HEK293T (cell line): ENCODE data around the gene TEAD1.

Source experiments
- CTCF ChIA-PET: fragments of 350-600 bp; formaldehyde crosslinking; extraction: SDS; loops from one replicate; lab custom pipeline; 2021; ENCODE audit warnings: antibody characterized with exemption, inconsistent platforms; lab: Yijun Ruan, JAX
- POLR2A ChIA-PET: fragments of 350-600 bp; formaldehyde crosslinking; extraction: SDS; loops from one replicate; lab custom pipeline; 2020; ENCODE audit warnings: antibody characterized with exemption, inconsistent platforms; lab: Yijun Ruan, JAX
- DNase-seq: peaks from one replicate; pipeline ENCODE4 v3.0.0; 2012; ENCODE audit warnings: mixed read lengths; ENCODE audit errors: extremely low spot score
- ARNT ChIP-seq: fragments of 450-650 bp; IDR thresholded peaks from 2 replicates; pipeline ENCODE4 v1.6.1; 2017; ENCODE audit warnings: mild to moderate bottlenecking
- BHLHE40 ChIP-seq: fragments of 450-650 bp; IDR thresholded peaks from 2 replicates; pipeline ENCODE4 v1.6.1; 2016; ENCODE audit warnings: mild to moderate bottlenecking, moderate library complexity, borderline replicate concordance
- CTBP1 ChIP-seq: fragments of 450-650 bp; IDR thresholded peaks from 2 replicates; pipeline ENCODE4 v1.6.1; 2016; ENCODE audit warnings: borderline replicate concordance
- ELF4 ChIP-seq: fragments of 450-650 bp; IDR thresholded peaks from 2 replicates; pipeline ENCODE4 v1.6.1; 2017; ENCODE audit warnings: antibody characterized with exemption
- FOXA1 ChIP-seq: fragments of 450-650 bp; IDR thresholded peaks from 2 replicates; pipeline ENCODE4 v1.6.1; 2016; ENCODE audit warnings: mild to moderate bottlenecking
- FOXK2 ChIP-seq: fragments of 450-650 bp; IDR thresholded peaks from 2 replicates; pipeline ENCODE4 v1.6.1; 2016; ENCODE audit warnings: mild to moderate bottlenecking
- FOXM1 ChIP-seq: fragments of 450-650 bp; IDR thresholded peaks from 2 replicates; pipeline ENCODE4 v1.6.1; 2017; ENCODE audit warnings: mild to moderate bottlenecking, borderline replicate concordance
- HDGF ChIP-seq: fragments of 450-650 bp; IDR thresholded peaks from 2 replicates; pipeline ENCODE4 v1.6.1; 2017; ENCODE audit warnings: antibody characterized with exemption, borderline replicate concordance
- L3MBTL2 ChIP-seq: fragments of 450-650 bp; conservative IDR thresholded peaks from 2 replicates; pipeline ENCODE4 v1.6.1; 2016; ENCODE audit warnings: mild to moderate bottlenecking
- LEF1 ChIP-seq: fragments of 450-650 bp; IDR thresholded peaks from 2 replicates; pipeline ENCODE4 v1.6.1; 2017; ENCODE audit warnings: mild to moderate bottlenecking, borderline replicate concordance
- NFRKB ChIP-seq: fragments of 450-650 bp; IDR thresholded peaks from 2 replicates; pipeline ENCODE4 v1.6.1; 2016; ENCODE audit warnings: mild to moderate bottlenecking, moderate library complexity
- PKNOX1 ChIP-seq: fragments of 450-650 bp; IDR thresholded peaks from 2 replicates; pipeline ENCODE4 v1.6.1; 2016
- SP1 ChIP-seq: fragments of 450-650 bp; IDR thresholded peaks from 2 replicates; pipeline ENCODE4 v1.6.1; 2017
- SUZ12 ChIP-seq: fragments of 450-650 bp; IDR thresholded peaks from 2 replicates; pipeline ENCODE4 v1.6.1; 2016; ENCODE audit warnings: mild to moderate bottlenecking
- TARDBP ChIP-seq: fragments of 450-650 bp; IDR thresholded peaks from 2 replicates; pipeline ENCODE4 v1.6.1; 2016
- ZNF384 ChIP-seq: fragments of 450-650 bp; IDR thresholded peaks from 2 replicates; pipeline ENCODE4 v1.6.1; 2016

TEAD1 gene

DNA sequence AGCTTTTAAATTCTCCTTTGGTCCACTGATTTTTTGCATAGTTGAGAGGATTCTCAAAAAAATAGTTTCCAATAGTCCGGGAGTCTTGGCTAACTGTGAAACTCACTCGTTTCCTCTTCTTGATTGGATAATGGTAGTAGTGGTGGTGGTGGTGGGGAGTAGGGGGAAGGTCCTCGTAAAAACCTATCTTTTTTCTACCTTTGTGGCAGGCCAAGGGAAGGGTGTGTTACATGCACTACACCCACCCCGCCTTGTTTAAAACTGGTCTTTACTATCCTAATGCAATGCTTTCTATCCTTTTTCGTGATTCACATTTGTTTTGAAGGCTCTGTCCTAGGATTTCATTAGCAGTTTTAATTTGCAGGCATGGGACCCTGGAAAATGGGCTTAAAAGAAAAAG, 4.8 kb downstream of the TEAD1 start:
- TF ChIP-seq SP1 (no peak), HDGF (no peak), ARNT (no peak), L3MBTL2 (no peak), ELF4 (no peak), FOXM1 (no peak)
- ChIA-PET CTCF (interaction anchor here (0.7 to 1.6 kb wide), 2 partner anchors 13 to 37 kb away, joined by 3 to 5 read pairs; no protein-coding TSS in a partner anchor), POLR2A (interaction anchor here (0.8 kb wide), 1 partner anchor 164 kb away, joined by 3 read pairs; no protein-coding TSS in a partner anchor)
- DNase-seq: no peak

DNA sequence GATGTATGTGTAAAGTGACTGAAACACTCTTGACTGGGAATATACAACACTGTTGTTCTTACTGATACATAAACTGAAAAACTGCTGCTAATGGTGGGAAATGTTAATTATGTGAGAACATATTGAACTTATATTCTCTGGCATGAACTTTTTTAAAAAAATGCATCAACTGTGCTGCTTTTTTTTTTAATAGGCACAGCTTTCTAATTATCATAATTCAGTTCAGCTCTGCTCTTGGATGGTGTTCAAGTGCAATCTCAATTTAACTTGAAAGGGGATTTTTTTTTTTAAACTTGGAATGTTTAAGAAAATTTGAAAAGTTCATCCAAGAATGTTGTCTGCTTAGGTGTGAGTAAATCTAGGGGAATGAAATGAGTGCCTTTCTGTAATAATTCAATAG, 5.2 kb downstream of the TEAD1 start:
- no peak for DNase-seq
- ChIA-PET CTCF (interaction anchor here (0.6 kb wide), 1 partner anchor 67 kb away, joined by 3 read pairs; no protein-coding TSS in a partner anchor), POLR2A (no interaction called here)
- no peak for TF ChIP-seq PKNOX1
- TF ChIP-seq NFRKB: no peak
- no peak for TF ChIP-seq TARDBP

GRCh38 chr11:12680246-12680939, 6.2 kb downstream of the TEAD1 start:
- peak; percentile 67 for DNase-seq
- ChIA-PET POLR2A (no interaction called here), CTCF (interaction anchor here (0.6 to 1.6 kb wide), 2 partner anchors 12 to 66 kb away, joined by 3 to 4 read pairs; no protein-coding TSS in a partner anchor)
- no peak for TF ChIP-seq HDGF
- TF ChIP-seq FOXM1: no peak
- no peak for TF ChIP-seq LEF1
- no peak for TF ChIP-seq TARDBP
- TF ChIP-seq BHLHE40: no peak
- no peak for TF ChIP-seq CTBP1
- no peak for TF ChIP-seq SUZ12
- no peak for TF ChIP-seq ZNF384
- TF ChIP-seq SP1: no peak
- TF ChIP-seq PKNOX1: no peak
- TF ChIP-seq NFRKB: no peak
- TF ChIP-seq FOXK2: 0 out of 2 replicates have a peak, but pooled peaks have one; percentile 45
- TF ChIP-seq ELF4: no peak
- no peak for TF ChIP-seq FOXA1
- 0 out of 2 replicates have a peak, but pooled peaks have one; percentile 19 for TF ChIP-seq L3MBTL2
- TF ChIP-seq ARNT: no peak

- no peak for DNase-seq
- no peak for TF ChIP-seq CTBP1
- no peak for TF ChIP-seq SP1
- TF ChIP-seq L3MBTL2: no peak
- TF ChIP-seq FOXM1: no peak
- no peak for TF ChIP-seq FOXK2
- TF ChIP-seq SUZ12: no peak
- TF ChIP-seq HDGF: no peak
- no peak for TF ChIP-seq PKNOX1
- no peak for TF ChIP-seq TARDBP
- TF ChIP-seq ARNT: no peak
- TF ChIP-seq BHLHE40: no peak
- TF ChIP-seq ZNF384: no peak
- TF ChIP-seq ELF4: no peak
- TF ChIP-seq NFRKB: no peak
- no peak for TF ChIP-seq LEF1
- TF ChIP-seq FOXA1: no peak
- ChIA-PET POLR2A (no interaction called here), CTCF (interaction anchor here (1.6 kb wide), 1 partner anchor 11 kb away, joined by 4 read pairs; no protein-coding TSS in a partner anchor)
Observed at GRCh38 chr11:12680940-12681258, 6.7 kb downstream of the TEAD1 start.

GRCh38 chr11:12681466-12681865, 7.2 kb downstream of the TEAD1 start:
- DNase-seq: no peak
- POLR2A ChIA-PET: no interaction called here
- TF ChIP-seq NFRKB (no peak), SUZ12 (no peak), FOXA1 (no peak), FOXK2 (no peak), ELF4 (no peak), SP1 (no peak), PKNOX1 (no peak), BHLHE40 (no peak)
- CTCF ChIA-PET: interaction anchor here (1.6 kb wide), 1 partner anchor 11 kb away, joined by 4 read pairs; no protein-coding TSS in a partner anchor

DNA sequence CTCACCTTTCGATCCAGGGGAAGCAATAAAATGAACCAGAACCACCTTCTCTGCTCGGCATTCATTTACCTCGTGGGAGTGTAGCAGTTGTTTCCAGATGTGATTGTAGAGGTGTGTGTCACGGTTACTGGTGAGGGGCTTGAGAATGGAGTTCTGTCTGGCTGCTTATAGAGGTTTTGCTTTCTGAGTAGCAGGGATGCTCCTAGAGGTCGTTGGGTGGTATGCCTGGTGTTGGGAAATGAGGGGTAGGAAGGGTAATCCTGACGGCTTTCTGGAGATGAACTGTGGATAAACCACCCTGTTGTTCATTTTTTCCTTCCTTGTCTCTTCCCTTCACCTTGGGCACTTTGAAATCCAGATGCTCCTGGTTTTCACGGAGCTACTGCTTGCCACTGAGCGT, 8.1 kb downstream of the TEAD1 start:
- ChIA-PET CTCF (no interaction called here), POLR2A (no interaction called here)
- TF ChIP-seq PKNOX1 (no peak), ARNT (no peak), LEF1 (no peak), FOXA1 (no peak), BHLHE40 (no peak), FOXM1 (no peak), L3MBTL2 (no peak), FOXK2 (no peak), ZNF384 (no peak)
- DNase-seq: no peak
